GM21786 (cell line): ENCODE measurements around the gene ASXL2.

Source experiments
- ATAC-seq: cut with Tn5 transposase; IDR thresholded peaks from one replicate; pipeline ENCODE4 v1.9.1; 2021; ENCODE audit not compliant: unreplicated experiment

The ASXL2 gene

DNA sequence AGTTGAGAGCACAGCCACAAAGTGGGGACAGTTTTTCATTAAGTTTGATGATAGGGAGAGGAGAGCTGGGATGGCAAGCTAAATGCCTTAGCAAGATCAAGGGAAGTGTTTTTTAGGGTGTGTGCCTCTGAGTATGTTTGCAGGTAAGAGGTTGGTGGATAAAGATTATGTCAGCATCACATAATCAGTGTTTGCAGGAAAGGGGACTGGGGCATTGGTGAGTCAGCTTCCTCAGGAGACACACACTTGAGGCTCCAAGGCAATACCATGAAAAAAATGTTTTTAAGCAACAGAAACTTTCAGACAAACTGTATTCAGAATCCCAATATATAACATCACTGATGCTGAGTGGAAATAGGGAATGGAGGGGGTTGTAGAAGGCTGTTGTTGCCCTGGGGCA is 179.5 kb downstream of the ASXL2 start:
- no peak for ATAC-seq

DNA sequence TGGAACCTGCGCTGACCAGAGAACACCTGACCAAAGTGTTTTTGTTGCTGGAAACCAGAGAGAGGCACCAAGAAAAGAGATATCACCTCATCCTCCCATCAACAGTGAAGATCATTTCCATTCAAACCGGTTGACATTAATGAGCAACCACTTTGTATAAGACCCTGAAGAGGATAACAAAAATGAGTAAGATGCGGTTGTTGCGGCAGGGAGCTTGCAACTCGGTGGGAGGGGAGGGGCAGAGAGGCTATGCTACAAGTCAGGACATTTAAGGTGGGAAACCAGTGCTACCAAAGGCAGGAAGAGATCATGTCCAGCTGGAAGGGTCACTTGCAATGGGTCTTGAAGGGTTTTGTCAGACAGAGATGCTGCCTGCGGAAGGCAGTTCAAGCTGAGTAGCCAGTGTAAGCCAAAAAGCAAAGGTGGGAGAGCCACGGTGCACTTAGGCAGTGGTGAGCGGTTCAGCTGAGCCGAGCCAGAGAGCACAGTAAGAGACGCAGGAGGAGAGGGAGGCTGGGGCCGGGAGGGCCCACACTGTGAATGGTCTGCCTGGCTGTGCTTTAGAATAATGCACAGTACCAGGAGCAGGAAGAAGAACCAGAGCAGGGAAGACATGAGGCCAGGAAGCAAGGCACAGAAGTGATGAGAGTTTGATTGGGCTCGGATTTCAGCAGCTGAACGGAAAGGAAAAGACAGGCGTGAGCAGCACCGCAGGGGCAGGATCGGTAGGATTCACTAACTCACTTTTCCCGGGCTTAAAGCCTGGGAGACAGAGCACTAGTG is 180.5 kb downstream of the ASXL2 start:
- ATAC-seq, result no peak

DNA sequence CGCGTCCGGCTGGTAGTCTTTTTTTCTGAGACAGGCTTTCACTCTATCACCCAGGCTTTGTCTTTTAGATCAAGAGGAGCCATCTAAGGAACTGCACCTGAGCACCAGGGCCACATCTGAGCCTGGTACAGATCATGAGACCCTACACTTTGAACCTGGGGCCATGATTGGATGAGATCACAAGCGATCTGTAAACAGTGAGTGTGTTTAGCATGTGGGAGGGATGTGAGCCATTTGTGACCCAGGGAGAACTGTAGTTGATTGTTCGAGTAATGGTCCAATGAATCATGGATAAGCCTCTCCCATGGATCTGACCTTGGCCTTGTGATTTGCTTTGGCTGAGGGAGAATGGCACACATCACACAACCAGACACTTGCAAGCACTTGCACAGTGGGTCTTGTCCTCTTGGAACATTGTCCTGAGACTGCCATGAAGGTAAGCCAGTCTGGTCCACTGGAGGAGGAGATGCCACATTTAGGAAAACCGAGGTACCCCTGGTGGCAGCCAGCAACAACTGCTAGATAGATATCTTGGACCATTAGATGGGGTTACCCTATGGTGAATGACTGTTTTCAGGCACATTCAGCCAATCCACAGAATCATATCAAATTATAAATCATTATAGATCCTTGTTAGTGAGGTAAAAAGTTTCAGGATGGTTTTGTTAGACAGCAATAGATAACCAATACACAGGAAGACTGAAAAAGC is 185.4 kb downstream of the ASXL2 start:
- ATAC-seq, result no peak

DNA sequence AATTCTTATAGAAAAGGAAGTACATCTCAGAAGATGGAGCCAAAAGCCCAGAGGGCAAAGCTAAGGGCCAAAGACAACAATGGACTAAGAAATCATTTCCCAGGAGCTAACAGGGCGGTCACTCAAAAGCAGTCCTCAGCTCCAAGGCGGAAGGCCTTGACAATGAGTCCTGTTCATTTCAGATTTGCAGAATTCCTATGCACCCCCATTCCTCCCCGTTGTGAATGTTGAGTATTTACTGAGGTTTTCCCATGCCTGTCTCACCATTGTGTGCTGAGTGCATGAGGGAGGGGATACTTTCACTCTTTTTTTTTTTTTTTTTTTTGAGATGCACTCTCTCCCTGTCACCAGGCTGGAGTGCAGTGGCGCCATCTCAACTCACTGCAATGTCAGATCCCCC is 186.1 kb downstream of the ASXL2 start:
- no peak for ATAC-seq

DNA sequence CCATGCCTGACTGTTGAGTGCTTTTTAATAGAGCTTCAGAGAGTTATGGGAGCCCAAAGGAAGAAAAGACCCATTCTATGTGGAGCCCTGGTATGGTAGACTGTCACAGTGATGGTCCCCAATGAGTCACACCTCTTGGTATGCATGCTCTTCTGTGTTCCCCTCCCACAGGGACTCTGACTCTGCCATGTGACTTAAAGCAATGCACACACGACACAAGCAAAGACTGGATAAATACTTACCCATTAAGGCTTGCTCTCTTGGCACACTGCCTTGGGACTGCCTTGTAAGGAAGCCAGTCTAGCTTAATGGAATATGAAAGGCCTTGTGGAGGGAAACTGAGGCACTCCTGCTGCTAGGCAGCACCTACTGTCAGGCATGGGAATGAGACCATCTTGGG is 188.2 kb downstream of the ASXL2 start:
- ATAC-seq, result no peak

DNA sequence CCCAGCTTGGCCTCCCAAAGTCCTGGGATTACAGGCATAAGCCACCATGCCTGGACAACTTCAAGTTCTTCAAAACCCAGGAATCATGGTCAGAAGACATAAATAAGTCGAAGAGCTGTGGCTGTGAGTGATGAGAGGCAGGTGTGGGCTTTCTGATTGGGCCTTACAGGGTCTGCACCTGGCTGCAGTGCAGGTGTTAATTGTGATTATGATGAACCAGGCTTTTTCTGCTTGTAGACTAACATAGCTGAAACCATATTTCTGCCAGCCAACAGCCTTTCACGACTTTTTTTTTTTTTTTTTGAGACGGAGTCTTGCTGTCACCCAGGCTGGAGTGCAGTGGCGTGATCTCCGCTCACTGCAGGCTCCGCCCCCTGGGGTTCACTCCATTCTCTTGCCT is 190.1 kb downstream of the ASXL2 start:
- no peak for ATAC-seq

DNA sequence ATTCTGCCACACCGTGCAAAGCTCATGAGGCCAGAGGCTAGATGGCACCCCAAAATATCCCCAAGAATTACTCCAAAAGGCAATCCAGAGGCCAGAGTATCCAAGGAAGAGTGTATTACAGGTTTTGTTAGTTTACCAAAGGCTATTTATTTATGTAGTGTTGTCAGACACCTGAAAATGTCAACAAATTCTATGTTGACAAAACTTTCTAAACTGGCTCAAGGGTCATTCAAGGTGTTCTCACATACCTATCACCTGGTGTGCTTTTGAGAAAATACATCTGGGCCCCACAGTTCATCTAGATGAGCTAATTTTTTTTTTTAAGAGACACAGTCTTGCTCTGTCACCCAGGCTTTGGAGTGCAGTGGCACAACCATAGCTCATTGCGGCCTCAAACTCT is 192.5 kb downstream of the ASXL2 start:
- ATAC-seq, result no peak

DNA sequence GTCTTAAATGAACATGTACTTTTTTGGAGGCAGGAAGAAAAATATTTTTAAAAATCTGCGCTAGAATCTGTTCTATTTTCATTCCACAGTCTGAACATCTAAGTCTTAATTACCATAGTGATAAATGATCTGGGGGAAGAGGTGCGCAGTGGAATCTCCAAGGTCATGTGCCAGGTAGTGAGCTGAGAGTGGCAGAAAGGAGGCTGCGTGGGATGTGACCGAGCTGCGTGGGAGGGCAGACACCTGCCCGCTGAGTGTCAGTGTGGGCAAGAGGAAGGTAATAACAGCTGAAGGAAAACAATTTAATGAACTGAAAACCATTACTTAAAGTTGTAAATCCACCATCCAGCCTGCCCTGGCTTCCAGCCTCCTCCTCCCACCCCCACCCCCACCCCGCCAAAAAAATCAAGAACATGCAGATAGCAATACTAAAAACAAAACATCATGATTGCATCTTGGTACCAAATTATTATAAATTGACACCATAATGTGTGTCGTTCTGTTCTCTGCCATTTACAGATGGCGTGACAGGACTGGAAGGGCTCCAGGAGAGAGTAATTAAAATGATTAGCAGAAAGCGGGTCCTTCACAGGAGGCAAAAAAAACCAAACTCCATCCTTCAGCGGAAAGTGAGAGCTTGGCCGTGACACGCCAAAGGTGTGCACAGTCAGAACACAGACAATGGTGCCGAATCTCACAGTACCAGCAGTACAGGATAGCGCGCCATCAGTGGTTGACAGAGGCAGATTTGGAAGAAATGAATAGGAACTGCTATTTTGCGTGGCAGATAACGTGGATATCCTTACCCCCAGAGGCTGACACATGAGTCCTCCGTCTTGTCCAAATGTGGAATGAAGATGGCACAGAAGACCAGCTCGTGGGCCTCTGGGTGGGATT is 193.5 kb downstream of the ASXL2 start:
- no peak for ATAC-seq
